K562 (cell line): ENCODE data around the gene ZNF121. TPM values are rescaled to one million over a fixed set of nuclear protein-coding genes. Genes with fewer than 3 reads are reported as not detected.

Source experiments
- ASH1L ChIP-seq: fragments of 450-650 bp; IDR thresholded peaks from 2 replicates; pipeline ENCODE4 v1.6.1; 2018; ENCODE audit warnings: borderline replicate concordance, mild to moderate bottlenecking, low read depth; ENCODE audit not compliant: partially characterized antibody
- BHLHE40 ChIP-seq: IDR thresholded peaks from 2 replicates; pipeline ENCODE4 v1.6.1; 2011; ENCODE audit warnings: low read length, improper control_type of control experiment
- CBX5 ChIP-seq: IDR thresholded peaks from 2 replicates; pipeline ENCODE4 v1.6.1; 2014; ENCODE audit warnings: low read depth, borderline replicate concordance
- CREBBP ChIP-seq: IDR thresholded peaks from one replicate; pipeline ENCODE4 v1.6.1; 2012; ENCODE audit warnings: low read depth, mild to moderate bottlenecking, control low read depth, inconsistent platforms, low read length
- E2F4 ChIP-seq: sonication (generic); formaldehyde crosslinking; IDR thresholded peaks from 2 replicates; pipeline ENCODE4 v1.8.0; 2022; ENCODE audit warnings: mild to moderate bottlenecking, low read depth, missing genetic modification reagents
- ELF4 ChIP-seq: fragments of 450-650 bp; formaldehyde crosslinking; IDR thresholded peaks from 2 replicates; pipeline ENCODE4 v1.4.0; 2022; ENCODE audit warnings: missing genetic modification characterization
- FOXA3 ChIP-seq, 2 experiments: fragments of 450-650 bp in 1 of 2; sonication (generic) in 1 of 2; formaldehyde crosslinking; IDR thresholded peaks in 1 of 2; conservative IDR thresholded peaks in 1 of 2; 2 replicates each; pipeline versions ENCODE4 v1.4.0 to v1.8.0; 2020 to 2022; ENCODE audit warnings: mild to moderate bottlenecking in 2 of 2, missing genetic modification reagents in 1 of 2
- GABPB1 ChIP-seq: sonication (generic); formaldehyde crosslinking; IDR thresholded peaks from 2 replicates; pipeline ENCODE4 v1.8.0; 2022; ENCODE audit warnings: mild to moderate bottlenecking, missing genetic modification reagents
- GABPB2 ChIP-seq: fragments of 250-450 bp; sonication (Bioruptor Pico); conservative IDR thresholded peaks from 2 replicates; pipeline ENCODE4 v1.5.1; 2021; ENCODE audit warnings: mild to moderate bottlenecking
- HDAC2 ChIP-seq: fragments of 450-650 bp; IDR thresholded peaks from 2 replicates; pipeline ENCODE4 v1.6.1; 2016; ENCODE audit warnings: mild to moderate bottlenecking
- HDAC3 ChIP-seq: fragments of 450-650 bp; IDR thresholded peaks from 2 replicates; pipeline ENCODE4 v1.6.1; 2018; ENCODE audit warnings: borderline replicate concordance, mild to moderate bottlenecking, moderate library complexity; ENCODE audit not compliant: partially characterized antibody
- HNRNPUL1 ChIP-seq: fragments of 200-400 bp; formaldehyde crosslinking; IDR thresholded peaks from 2 replicates; pipeline ENCODE4 v1.6.1; 2017; ENCODE audit warnings: low read length
- KAT7 ChIP-seq: sonication (generic); formaldehyde crosslinking; IDR thresholded peaks from 2 replicates; pipeline ENCODE4 v1.8.0; 2022; ENCODE audit warnings: missing genetic modification reagents, mild to moderate bottlenecking, borderline replicate concordance
- KDM1A ChIP-seq, 2 experiments: fragments of 450-650 bp; IDR thresholded peaks; 2 replicates each; pipeline ENCODE4 v1.6.1; 2016; ENCODE audit warnings: mild to moderate bottlenecking in 2 of 2
- MAFF ChIP-seq: IDR thresholded peaks from 2 replicates; pipeline ENCODE4 v1.6.1; 2012; ENCODE audit warnings: low read length, improper control_type of control experiment
- NFXL1 ChIP-seq: fragments of 450-650 bp; formaldehyde crosslinking; IDR thresholded peaks from 2 replicates; pipeline ENCODE4 v1.4.0; 2021; ENCODE audit warnings: mild to moderate bottlenecking
- NR2F6 ChIP-seq: fragments of 450-650 bp; formaldehyde crosslinking; IDR thresholded peaks from 2 replicates; pipeline ENCODE4 v1.4.0; 2020; ENCODE audit warnings: mild to moderate bottlenecking
- PHF21A ChIP-seq: fragments of 450-650 bp; IDR thresholded peaks from 2 replicates; pipeline ENCODE4 v1.6.1; 2017; ENCODE audit warnings: low read depth, borderline replicate concordance
- RCOR1 ChIP-seq, 2 experiments: IDR thresholded peaks; 2 replicates each; pipeline ENCODE4 v1.6.1; 2012; ENCODE audit warnings: low read depth in 2 of 2, low read length in 2 of 2, borderline replicate concordance in 1 of 2, improper control_type of control experiment in 1 of 2
- SMAD4 ChIP-seq: fragments of 250-450 bp; sonication (Bioruptor Pico); conservative IDR thresholded peaks from 2 replicates; pipeline ENCODE4 v1.8.0; 2021; ENCODE audit warnings: inconsistent platforms, mild to moderate bottlenecking, moderate library complexity
- SMARCA5 ChIP-seq: fragments of 450-650 bp; IDR thresholded peaks from 2 replicates; pipeline ENCODE4 v1.6.1; 2016
- TGIF2 ChIP-seq: sonication (generic); formaldehyde crosslinking; IDR thresholded peaks from 2 replicates; pipeline ENCODE4 v1.8.1; 2022; ENCODE audit warnings: mild to moderate bottlenecking, missing genetic modification reagents, moderate library complexity
- XRCC4 ChIP-seq: IDR thresholded peaks from one replicate; pipeline ENCODE4 v1.6.1; 2011; ENCODE audit not compliant: insufficient read depth, insufficient read length; ENCODE audit errors: extremely low read depth
- ZC3H4 ChIP-seq: sonication (generic); formaldehyde crosslinking; IDR thresholded peaks from 2 replicates; pipeline ENCODE4 v1.9.0; 2021; ENCODE audit warnings: missing genetic modification reagents, borderline replicate concordance
- ZFPM2 ChIP-seq: fragments of 250-450 bp; sonication (Bioruptor Pico); IDR thresholded peaks from 2 replicates; pipeline ENCODE4 v1.5.1; 2022; ENCODE audit warnings: mild to moderate bottlenecking
- ZNF3 ChIP-seq: fragments of 250-450 bp; sonication (Bioruptor Pico); IDR thresholded peaks from 2 replicates; pipeline ENCODE4 v1.5.0; 2021; ENCODE audit warnings: mild to moderate bottlenecking, moderate library complexity
- ZNF644 ChIP-seq: fragments of 200-800 bp; sonication (Bioruptor generic); IDR thresholded peaks from 2 replicates; pipeline ENCODE4 v1.6.1; 2016; ENCODE audit warnings: low read depth, missing genetic modification characterization, missing compliant biosample characterization
- ZNF699 ChIP-seq: fragments of 250-450 bp; sonication (Bioruptor Pico); IDR thresholded peaks from 2 replicates; pipeline ENCODE4 v1.8.0; 2021; ENCODE audit warnings: mild to moderate bottlenecking, moderate library complexity; ENCODE audit not compliant: insufficient replicate concordance
- polyA plus RNA-seq, 8 experiments: library from polyadenylated mRNA; depleted of rRNA in 4 of 8; stranded (reverse) in 5 of 8; unstranded in 3 of 8; fragments of >200 nt; fragmentation: Nextera tagmentation in 2 of 8; fragmentation: Illumina TruSeq in 1 of 8; extraction: Ambion mirVana in 2 of 8; extraction: Trizol in 1 of 8; gene quantifications; 2 replicates each; pipeline versions ENCODE4 v1.2.1 to v1.2.3, GENCODE V29; 2011 to 2014; ENCODE audit warnings: inconsistent platforms in 1 of 8, missing spikeins in 1 of 8
- total RNA-seq, 7 experiments: library from RNA; depleted of rRNA in 6 of 7; stranded (reverse); fragments of >200 nt in 6 of 7; fragmentation: Illumina TruSeq in 2 of 7; extraction: Trizol in 2 of 7; gene quantifications; 2 replicates each; pipeline versions ENCODE4 v1.2.1 to v1.2.3, GENCODE V29; 2011 to 2021; ENCODE audit warnings: low replicate concordance in 1 of 7
- TF ChIP-seq, protein P1 (sequence below): fragments of 450-650 bp; conservative IDR thresholded peaks from 2 replicates; pipeline ENCODE4 v1.6.1; 2016; ENCODE audit warnings: missing genetic modification characterization, low read depth, mild to moderate bottlenecking, control low read depth, missing compliant biosample characterization

ZNF121 gene
- total and polyA plus RNA-seq, 9 of the 15 experiments (the other 6 are each of a cell fraction or from before 2014, with no cell fraction given) = 14.6 to 115 (median 33.4) TPM

DNA sequence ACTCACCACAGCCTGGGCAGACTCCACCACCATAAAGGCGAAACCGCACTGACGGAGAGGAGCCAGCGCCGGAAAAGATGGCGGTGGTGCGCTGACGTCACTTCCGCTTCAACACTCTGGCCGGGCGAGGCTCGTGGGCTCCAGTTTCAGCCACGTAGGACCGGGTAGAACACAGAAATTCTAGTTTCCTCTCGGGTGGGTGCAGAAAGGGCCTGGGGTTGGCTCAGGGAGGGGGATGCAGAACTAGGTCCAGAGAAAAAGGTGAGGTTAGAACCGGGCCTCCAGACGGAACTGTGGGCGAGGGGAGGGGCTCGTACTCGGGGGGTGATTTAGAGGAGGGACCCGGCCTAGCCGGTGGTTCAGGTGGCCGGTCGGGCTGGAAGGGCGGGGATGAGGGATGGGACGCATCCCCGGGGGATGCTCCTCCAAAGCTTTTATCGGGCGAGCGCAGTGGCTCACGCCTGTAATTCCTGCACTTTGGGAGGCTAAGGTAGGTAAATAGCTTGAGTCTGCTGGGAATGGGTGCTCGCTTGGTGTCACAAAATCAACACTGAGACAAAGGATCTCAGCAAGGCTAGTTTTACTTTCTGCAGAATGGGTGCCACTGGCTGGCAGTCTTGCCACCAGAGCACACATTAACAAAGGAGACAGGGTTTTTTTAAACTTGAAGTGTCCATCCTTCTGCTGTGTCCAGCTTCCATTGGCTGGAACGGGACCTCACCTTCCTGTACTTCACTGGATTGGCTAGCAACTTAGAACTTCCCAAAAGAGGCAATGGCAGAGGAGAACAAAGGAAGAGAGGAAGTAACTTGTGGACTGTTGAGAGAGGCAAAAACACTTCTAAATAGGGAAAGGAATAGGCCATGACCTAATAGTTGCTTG, 37.1 kb upstream of the ZNF121 start, which contains the start of gene ZNF561 (continued):
- TF ChIP-seq HDAC2 (peak; percentile 82; the same call in 1 of the 2 replicates), GABPB1 (peak; percentile 99), CBX5 (peak; percentile 75; the same call in 1 of the 2 replicates), CREBBP (no peak), HDAC3 (peak; percentile 75), SMARCA5 (no peak), ZNF3 (CRISPR knock-in tag) (no peak), PHF21A (no peak), BHLHE40 (no peak), ELF4 (CRISPR knock-in tag) (peak; percentile 39; the same call in 1 of the 2 replicates), FOXA3 (CRISPR knock-in tag; conservative IDR thresholded peaks at IDR 0.05 in 1 of 2, IDR thresholded peaks at IDR 0.05 in 1 of 2) (no peak), ASH1L (no peak), E2F4 (CRISPR knock-in tag) (no peak), ZNF644 (tag) (no peak), KAT7 (no peak), NR2F6 (CRISPR knock-in tag) (no peak), GABPB2 (CRISPR knock-in tag) (no peak; the same call in 1 of the 2 replicates), ZFPM2 (no peak), ZC3H4 (no peak), SMAD4 (CRISPR knock-in tag) (peak; percentile 71), HNRNPUL1 (no peak), RCOR1 (IDR thresholded peaks at IDR 0.05; ENCODE audit: borderline replicate concordance in 1 of 2, low read depth in 2 of 2, low read length in 2 of 2) (peak in 1 of 2 experiments; percentile 70; a peak in 2 of 4 replicates), ZNF699 (CRISPR knock-in tag) (no peak), MAFF (no peak), XRCC4 (no peak), TGIF2 (CRISPR knock-in tag) (no peak), KDM1A (IDR thresholded peaks at IDR 0.05) (peak; percentile 62 to 80; a peak in 3 of 4 replicates), NFXL1 (CRISPR knock-in tag) (no peak)
- TF ChIP-seq, protein P1, sequence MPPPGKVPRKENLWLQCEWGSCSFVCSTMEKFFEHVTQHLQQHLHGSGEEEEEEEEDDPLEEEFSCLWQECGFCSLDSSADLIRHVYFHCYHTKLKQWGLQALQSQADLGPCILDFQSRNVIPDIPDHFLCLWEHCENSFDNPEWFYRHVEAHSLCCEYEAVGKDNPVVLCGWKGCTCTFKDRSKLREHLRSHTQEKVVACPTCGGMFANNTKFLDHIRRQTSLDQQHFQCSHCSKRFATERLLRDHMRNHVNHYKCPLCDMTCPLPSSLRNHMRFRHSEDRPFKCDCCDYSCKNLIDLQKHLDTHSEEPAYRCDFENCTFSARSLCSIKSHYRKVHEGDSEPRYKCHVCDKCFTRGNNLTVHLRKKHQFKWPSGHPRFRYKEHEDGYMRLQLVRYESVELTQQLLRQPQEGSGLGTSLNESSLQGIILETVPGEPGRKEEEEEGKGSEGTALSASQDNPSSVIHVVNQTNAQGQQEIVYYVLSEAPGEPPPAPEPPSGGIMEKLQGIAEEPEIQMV = no peak
